Activated T-helper 1 cell treated with Interleukin-2 at 50 U/mL for 16 hours (primary cell): ENCODE measurements around the gene TBX20.
"Not testable (repeated sequence)": the region's sequence is repeated elsewhere in the genome, so short reads cannot be mapped to it uniquely, and the experiment has no call there.

Source experiments
- DNase-seq: peaks from one replicate; pipeline ENCODE4 v3.0.0-alpha.2; 2020; ENCODE audit warnings: low read depth

The TBX20 gene

GRCh38 chr7:35255443-35256255 lies 1.7 kb upstream of the TBX20 start:
- DNase-seq = no peak

GRCh38 chr7:35254496-35255442 lies 869 bp upstream of the TBX20 start:
- no peak for DNase-seq

- no peak for DNase-seq
These were observed 515 bp downstream of the TBX20 start for GRCh38 chr7:35253460-35253709.

- no peak for DNase-seq
These were observed 1.1 kb downstream of the TBX20 start for GRCh38 chr7:35252612-35253459.

GRCh38 chr7:35251606-35252310 lies 2.1 kb downstream of the TBX20 start:
- no peak for DNase-seq

GRCh38 chr7:35250941-35251340 lies 3.0 kb downstream of the TBX20 start:
- no peak for DNase-seq

- DNase-seq = no peak
These were observed 3.4 kb downstream of the TBX20 start for GRCh38 chr7:35250452-35250851.

GRCh38 chr7:35249537-35249907 lies 4.4 kb downstream of the TBX20 start:
- no peak for DNase-seq

GRCh38 chr7:35248576-35249536 lies 5.0 kb downstream of the TBX20 start:
- no peak for DNase-seq

GRCh38 chr7:35246819-35247218 lies 7.1 kb downstream of the TBX20 start:
- DNase-seq = no peak

- no peak for DNase-seq
These were observed 12.0 kb downstream of the TBX20 start for GRCh38 chr7:35241884-35242283.

GRCh38 chr7:35241436-35241835 lies 12.5 kb downstream of the TBX20 start:
- no peak for DNase-seq

GRCh38 chr7:35241008-35241407 lies 12.9 kb downstream of the TBX20 start:
- not testable (repeated sequence) for DNase-seq

GRCh38 chr7:35238456-35238855 lies 15.4 kb downstream of the TBX20 start:
- DNase-seq = not testable (repeated sequence)

GRCh38 chr7:35232994-35233393 lies 20.9 kb downstream of the TBX20 start:
- DNase-seq = no peak

- not testable (repeated sequence) for DNase-seq
These were observed 22.7 kb downstream of the TBX20 start for GRCh38 chr7:35231221-35231620.

- not testable (repeated sequence) for DNase-seq
These were observed 24.7 kb downstream of the TBX20 start for GRCh38 chr7:35229116-35229780.

- DNase-seq = not testable (repeated sequence)
These were observed 25.3 kb downstream of the TBX20 start for GRCh38 chr7:35228496-35229051.

- DNase-seq = not testable (repeated sequence)
These were observed 26.5 kb downstream of the TBX20 start for GRCh38 chr7:35227438-35227837.

- not testable (repeated sequence) for DNase-seq
These were observed 31.5 kb downstream of the TBX20 start for GRCh38 chr7:35222445-35222844.
